Mesendoderm (in vitro differentiated cells): ENCODE results near the gene SLIT3.

ENCODE experiments used
- DNase-seq: peaks from one replicate; pipeline ENCODE4 v3.0.0; 2013
- H2AK5ac ChIP-seq: 2 replicates; pipeline ENCODE4 v1.6.1; 2013; ENCODE audit warnings: low read length, inconsistent platforms
- H2BK120ac ChIP-seq: 2 replicates; pipeline ENCODE4 v1.6.1; 2013; ENCODE audit warnings: low read depth, mild to moderate bottlenecking, low read length, moderate library complexity, mixed read lengths
- H2BK15ac ChIP-seq: replicated peaks from 2 replicates; pipeline ENCODE4 v1.6.1; 2013; ENCODE audit warnings: low read depth, mild to moderate bottlenecking, moderate library complexity
- H2BK5ac ChIP-seq: 2 replicates; pipeline ENCODE4 v1.6.1; 2013; ENCODE audit warnings: low read length, inconsistent platforms
- H3K18ac ChIP-seq: 2 replicates; pipeline ENCODE4 v1.6.1; 2013; ENCODE audit warnings: mild to moderate bottlenecking, low read length, mixed read lengths
- H3K23ac ChIP-seq: one replicate; pipeline ENCODE4 v1.6.1; 2013; ENCODE audit warnings: low read length
- H3K27ac ChIP-seq: 2 replicates; pipeline ENCODE4 v1.5.1; 2013; ENCODE audit warnings: low read depth, mild to moderate bottlenecking, inconsistent platforms, low read length, moderate library complexity
- H3K27me3 ChIP-seq: 2 replicates; pipeline ENCODE4 v1.6.1; 2013; ENCODE audit warnings: low read length, control low read depth, mild to moderate bottlenecking, inconsistent platforms; ENCODE audit not compliant: insufficient read depth, poor library complexity
- H3K36me3 ChIP-seq: 2 replicates; pipeline ENCODE4 v1.6.1; 2013; ENCODE audit warnings: low read length, inconsistent platforms; ENCODE audit not compliant: control insufficient read depth, insufficient read depth
- H3K4ac ChIP-seq: one replicate; pipeline ENCODE4 v1.6.1; 2013; ENCODE audit warnings: low read depth, mild to moderate bottlenecking, low read length, moderate library complexity
- H3K4me1 ChIP-seq: 2 replicates; pipeline ENCODE4 v1.6.1; 2013; ENCODE audit warnings: low read depth, low read length, inconsistent platforms; ENCODE audit not compliant: control insufficient read depth
- H3K4me2 ChIP-seq: 2 replicates; pipeline ENCODE4 v1.6.1; 2013; ENCODE audit warnings: low read length
- H3K4me3 ChIP-seq: 2 replicates; pipeline ENCODE4 v1.5.1; 2013; ENCODE audit warnings: mild to moderate bottlenecking, low read length
- H3K56ac ChIP-seq: one replicate; pipeline ENCODE4 v1.6.1; 2013; ENCODE audit warnings: low read length
- H3K79me1 ChIP-seq: 2 replicates; pipeline ENCODE4 v1.6.1; 2013; ENCODE audit warnings: low read length, inconsistent platforms
- H3K79me2 ChIP-seq: 2 replicates; pipeline ENCODE4 v1.6.1; 2013; ENCODE audit warnings: mild to moderate bottlenecking, low read length; ENCODE audit not compliant: control insufficient read depth, insufficient read depth
- H3K9ac ChIP-seq: 2 replicates; pipeline ENCODE4 v1.6.1; 2013; ENCODE audit warnings: low read length, inconsistent platforms
- H4K5ac ChIP-seq: one replicate; pipeline ENCODE4 v1.6.1; 2013; ENCODE audit warnings: low read length
- H4K8ac ChIP-seq: one replicate; pipeline ENCODE4 v1.6.1; 2013; ENCODE audit warnings: low read depth, mild to moderate bottlenecking, control low read depth, low read length, moderate library complexity
- WGBS: extraction: QIAGEN DNeasy Blood & Tissue Kit; methylation state at CpG from one replicate; pipeline ENCODE4 v1.1.7; 2013; ENCODE audit warnings: low lambda C conversion rate, missing lambda C conversion rate; ENCODE audit not compliant: insufficient coverage; ENCODE audit errors: extremely low coverage; 5-methylcytosine and 5-hydroxymethylcytosine counted together

The SLIT3 gene

GRCh38 chr5:168920019-168920810, 380.7 kb downstream of the SLIT3 start:
- no peaks in the 10 kb centered on the region for H3K79me1 ChIP-seq
- no peak overlapping the region for H3K56ac ChIP-seq
- H3K4me1 ChIP-seq, result no peaks in the 10 kb centered on the region
- H3K4me2 ChIP-seq, result no peak overlapping the region
- H2BK120ac ChIP-seq, result no peak overlapping the region
- no peak overlapping the region for H3K18ac ChIP-seq
- no peak overlapping the region for H4K5ac ChIP-seq
- no peak overlapping the region for H2BK15ac ChIP-seq
- H2BK5ac ChIP-seq, result no peak overlapping the region
- no peaks in the 10 kb centered on the region for H3K79me2 ChIP-seq
- no peak for DNase-seq
- H4K8ac ChIP-seq, result no peak overlapping the region
- H3K23ac ChIP-seq, result no peak overlapping the region
- no peak overlapping the region for H3K9ac ChIP-seq
- H2AK5ac ChIP-seq, result no peak overlapping the region
- no peak overlapping the region for H3K4ac ChIP-seq
- no CpG with 5 or more reads among the region's 14 CpGs for WGBS
- no peaks in the 10 kb centered on the region for H3K36me3 ChIP-seq
- H3K27me3 ChIP-seq, result no peaks in the 10 kb centered on the region
- H3K4me3 ChIP-seq, result no peak overlapping the region
- H3K27ac ChIP-seq, result no peak overlapping the region

- no peak overlapping the region for H4K5ac ChIP-seq
- no peaks in the 10 kb centered on the region for H3K36me3 ChIP-seq
- WGBS, result no CpG with 5 or more reads among the region's 4 CpGs
- no peak for DNase-seq
- H3K27me3 ChIP-seq, result no peaks in the 10 kb centered on the region
- no peak overlapping the region for H2AK5ac ChIP-seq
- H3K79me1 ChIP-seq, result no peaks in the 10 kb centered on the region
- H2BK120ac ChIP-seq, result no peak overlapping the region
- no peak overlapping the region for H2BK5ac ChIP-seq
- no peak overlapping the region for H3K18ac ChIP-seq
- H4K8ac ChIP-seq, result no peak overlapping the region
- H2BK15ac ChIP-seq, result no peak overlapping the region
- H3K56ac ChIP-seq, result no peak overlapping the region
- no peak overlapping the region for H3K4me2 ChIP-seq
- H3K79me2 ChIP-seq, result no peaks in the 10 kb centered on the region
- no peaks in the 10 kb centered on the region for H3K4me1 ChIP-seq
- no peak overlapping the region for H3K9ac ChIP-seq
- H3K23ac ChIP-seq, result no peak overlapping the region
- no peak overlapping the region for H3K4me3 ChIP-seq
- no peak overlapping the region for H3K4ac ChIP-seq
- H3K27ac ChIP-seq, result no peak overlapping the region
These were observed 382.9 kb downstream of the SLIT3 start for GRCh38 chr5:168917947-168918600.

GRCh38 chr5:168916852-168917251, 384.1 kb downstream of the SLIT3 start:
- H4K5ac ChIP-seq, result no peak overlapping the region
- no peak overlapping the region for H3K18ac ChIP-seq
- H4K8ac ChIP-seq, result no peak overlapping the region
- H3K9ac ChIP-seq, result no peak overlapping the region
- no peak overlapping the region for H2AK5ac ChIP-seq
- no peaks in the 10 kb centered on the region for H3K79me2 ChIP-seq
- H3K4me2 ChIP-seq, result no peak overlapping the region
- no peak overlapping the region for H3K56ac ChIP-seq
- no peak overlapping the region for H2BK120ac ChIP-seq
- H3K23ac ChIP-seq, result no peak overlapping the region
- no peaks in the 10 kb centered on the region for H3K36me3 ChIP-seq
- WGBS, result no CpG with 5 or more reads among the region's 6 CpGs
- DNase-seq, result no peak
- no peak overlapping the region for H2BK15ac ChIP-seq
- no peaks in the 10 kb centered on the region for H3K4me1 ChIP-seq
- H2BK5ac ChIP-seq, result no peak overlapping the region
- H3K4ac ChIP-seq, result no peak overlapping the region
- H3K27me3 ChIP-seq, result no peaks in the 10 kb centered on the region
- no peak overlapping the region for H3K27ac ChIP-seq
- H3K79me1 ChIP-seq, result no peaks in the 10 kb centered on the region
- no peak overlapping the region for H3K4me3 ChIP-seq

- H3K9ac ChIP-seq, result no peak overlapping the region
- H2BK5ac ChIP-seq, result no peak overlapping the region
- no peak overlapping the region for H2BK15ac ChIP-seq
- no peaks in the 10 kb centered on the region for H3K36me3 ChIP-seq
- no peak overlapping the region for H3K23ac ChIP-seq
- WGBS, result no CpG with 5 or more reads among the region's 5 CpGs
- H3K79me2 ChIP-seq, result no peaks in the 10 kb centered on the region
- no peak overlapping the region for H3K4me3 ChIP-seq
- no peak overlapping the region for H3K56ac ChIP-seq
- H2AK5ac ChIP-seq, result no peak overlapping the region
- no peaks in the 10 kb centered on the region for H3K27me3 ChIP-seq
- no peak overlapping the region for H3K4ac ChIP-seq
- H4K5ac ChIP-seq, result no peak overlapping the region
- no peak overlapping the region for H3K27ac ChIP-seq
- no peaks in the 10 kb centered on the region for H3K4me1 ChIP-seq
- H3K18ac ChIP-seq, result no peak overlapping the region
- H3K4me2 ChIP-seq, result no peak overlapping the region
- no peak overlapping the region for H4K8ac ChIP-seq
- peak; percentile 44 for DNase-seq
- no peaks in the 10 kb centered on the region for H3K79me1 ChIP-seq
- H2BK120ac ChIP-seq, result no peak overlapping the region
These were observed 384.7 kb downstream of the SLIT3 start for GRCh38 chr5:168916266-168916665.

- H3K4ac ChIP-seq, result no peak overlapping the region
- no CpG with 5 or more reads among the region's 5 CpGs for WGBS
- DNase-seq, result no peak
These were observed 386.4 kb downstream of the SLIT3 start for GRCh38 chr5:168914491-168914890.

More at GRCh38 chr5:168914491-168914890, 386.4 kb downstream of the SLIT3 start:
- no peak overlapping the region for H3K56ac ChIP-seq
- no peaks in the 10 kb centered on the region for H3K27me3 ChIP-seq
- no peak overlapping the region for H4K5ac ChIP-seq
- H2BK15ac ChIP-seq, result no peak overlapping the region
- no peak overlapping the region for H3K4me2 ChIP-seq
- H3K18ac ChIP-seq, result no peak overlapping the region
- no peak overlapping the region for H2BK5ac ChIP-seq
- no peak overlapping the region for H3K9ac ChIP-seq
- H4K8ac ChIP-seq, result no peak overlapping the region
- H3K27ac ChIP-seq, result no peak overlapping the region
- H2AK5ac ChIP-seq, result no peak overlapping the region
- H3K4me3 ChIP-seq, result no peak overlapping the region
- H3K4me1 ChIP-seq, result no peaks in the 10 kb centered on the region
- H3K36me3 ChIP-seq, result no peaks in the 10 kb centered on the region
- no peaks in the 10 kb centered on the region for H3K79me1 ChIP-seq
- no peak overlapping the region for H3K23ac ChIP-seq
- no peaks in the 10 kb centered on the region for H3K79me2 ChIP-seq
- H2BK120ac ChIP-seq, result no peak overlapping the region
